GM23248 (cell line): ENCODE data around the gene DHRS3. TPM values are rescaled to one million over a fixed set of nuclear protein-coding genes. Genes with fewer than 3 reads are reported as not detected.
"Not testable (repeated sequence)": the region's sequence is repeated elsewhere in the genome, so short reads cannot be mapped to it uniquely, and the experiment has no call there.

Source experiments
- DNase-seq: peaks from one replicate; pipeline ENCODE4 v3.0.0-alpha.2; 2015
- H2AFZ ChIP-seq: fragments of 200-600 bp; sonication (generic); 2 replicates; pipeline ENCODE4 v1.6.1; 2016; ENCODE audit warnings: antibody characterized with exemption
- H3F3A ChIP-seq: fragments of 200-600 bp; sonication (generic); 2 replicates; pipeline ENCODE4 v1.6.1; 2016; ENCODE audit warnings: mild to moderate bottlenecking, antibody characterized with exemption, mixed run types; ENCODE audit not compliant: insufficient read depth
- H3K27ac ChIP-seq: fragments of 200-600 bp; sonication (generic); 2 replicates; pipeline ENCODE4 v1.5.1; 2016; ENCODE audit warnings: mild to moderate bottlenecking
- H3K27me3 ChIP-seq: fragments of 200-600 bp; sonication (generic); replicated peaks from 2 replicates; pipeline ENCODE4 v1.6.1; 2016; ENCODE audit warnings: mild to moderate bottlenecking; ENCODE audit not compliant: insufficient read depth
- H3K36me3 ChIP-seq: fragments of 200-600 bp; sonication (generic); 2 replicates; pipeline ENCODE4 v1.6.1; 2016; ENCODE audit warnings: low read depth, mild to moderate bottlenecking
- H3K4me1 ChIP-seq: fragments of 200-600 bp; sonication (generic); 2 replicates; pipeline ENCODE4 v1.6.1; 2016; ENCODE audit warnings: mild to moderate bottlenecking; ENCODE audit not compliant: insufficient read depth
- H3K4me2 ChIP-seq: fragments of 200-600 bp; sonication (generic); one replicate; pipeline ENCODE4 v1.6.1; 2016; ENCODE audit warnings: mild to moderate bottlenecking; ENCODE audit not compliant: unreplicated experiment
- H3K4me3 ChIP-seq: fragments of 200-600 bp; sonication (generic); 2 replicates; pipeline ENCODE4 v1.5.1; 2016; ENCODE audit warnings: mild to moderate bottlenecking
- H3K79me2 ChIP-seq: fragments of 200-600 bp; sonication (generic); 2 replicates; pipeline ENCODE4 v1.6.1; 2016; ENCODE audit warnings: mild to moderate bottlenecking; ENCODE audit not compliant: insufficient read depth
- H3K9ac ChIP-seq: fragments of 200-600 bp; sonication (generic); 2 replicates; pipeline ENCODE4 v1.6.1; 2016; ENCODE audit warnings: mild to moderate bottlenecking
- H3K9me2 ChIP-seq: fragments of 200-600 bp; sonication (generic); 2 replicates; pipeline ENCODE4 v1.6.1; 2016; ENCODE audit warnings: mixed run types, mild to moderate bottlenecking, moderate library complexity; ENCODE audit not compliant: insufficient read depth
- H3K9me3 ChIP-seq: fragments of 200-600 bp; sonication (generic); one replicate; pipeline ENCODE4 v1.6.1; 2017; ENCODE audit warnings: low read depth
- H4K20me1 ChIP-seq: fragments of 200-600 bp; sonication (generic); 2 replicates; pipeline ENCODE4 v1.6.0; 2016; ENCODE audit not compliant: insufficient read depth
- EZH2 ChIP-seq: fragments of 200-600 bp; sonication (generic); IDR thresholded peaks from 2 replicates; pipeline ENCODE4 v1.6.1; 2018; ENCODE audit warnings: antibody characterized with exemption, mild to moderate bottlenecking; ENCODE audit not compliant: insufficient read depth, poor library complexity, severe bottlenecking
- EZH2phosphoT487 ChIP-seq: fragments of 200-600 bp; sonication (generic); IDR thresholded peaks from 2 replicates; pipeline ENCODE4 v1.6.1; 2018; ENCODE audit warnings: antibody characterized with exemption, moderate library complexity, mild to moderate bottlenecking, low read depth; ENCODE audit not compliant: insufficient read depth
- WGBS, 2 experiments: methylation state at CpG; one replicate each; pipeline ENCODE4 v1.1.6; 2015 to 2017; ENCODE audit warnings: low lambda C conversion rate in 2 of 2, low coverage in 1 of 2; ENCODE audit errors: missing lambda C conversion rate in 2 of 2; 5-methylcytosine and 5-hydroxymethylcytosine counted together
- in situ Hi-C: fragments of 300-500 bp; cut with MboI; formaldehyde crosslinking; loops from 2 replicates; pipeline ENCODE4 v1.15.0; 2020
- polyA plus RNA-seq: library from polyadenylated mRNA; unstranded; fragments of >200 nt; fragmentation: Nextera tagmentation; extraction: Ambion mirVana; gene quantifications from 2 replicates; pipeline ENCODE4 v1.2.1, GENCODE V29; 2016
- total RNA-seq: library from RNA; depleted of rRNA; stranded (reverse); fragments of >200 nt; shearing (Covaris generic); gene quantifications from 2 replicates; pipeline ENCODE4 v1.2.3, GENCODE V29; 2014

Gene DHRS3
- total and polyA plus RNA-seq, 2 experiments from 2014 or later: 55.2 to 120 TPM

DNA sequence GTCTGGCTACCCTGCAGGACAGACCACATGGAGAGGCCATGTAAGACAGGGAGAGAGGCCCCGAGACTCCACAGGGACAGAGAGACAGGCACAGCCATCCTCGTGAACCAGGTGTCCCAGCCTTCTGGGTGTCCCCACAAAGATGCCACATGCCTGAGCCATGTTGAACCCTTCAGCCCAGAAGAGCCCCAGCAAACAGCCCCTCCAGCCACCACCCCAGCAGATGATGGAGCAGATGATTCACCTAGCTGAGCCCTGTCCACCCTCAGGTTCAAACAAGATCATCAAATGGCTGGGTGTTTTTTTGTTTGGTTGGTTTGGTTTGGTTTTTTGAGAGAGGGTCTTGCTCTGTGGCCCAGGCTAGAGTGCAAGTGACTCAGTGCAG lies 78.7 kb downstream of the DHRS3 start:
- no peak overlapping the region for H2AFZ ChIP-seq
- H3F3A ChIP-seq: peaks cover 9% of the 10 kb centered on the region
- in situ Hi-C loops: no loop called here
- H3K4me2 ChIP-seq: no peak overlapping the region
- H3K36me3 ChIP-seq: no peaks in the 10 kb centered on the region
- no peaks in the 10 kb centered on the region for H3K79me2 ChIP-seq
- no peaks in the 10 kb centered on the region for H4K20me1 ChIP-seq
- peak overlapping the region; percentile 66 for H3K9ac ChIP-seq
- H3K9me2 ChIP-seq: no peaks in the 10 kb centered on the region
- H3K4me1 ChIP-seq: peaks cover 5% of the 10 kb centered on the region; the same call in 1 of the 2 replicates
- DNase-seq: no peak
- no peaks in the 10 kb centered on the region for H3K27me3 ChIP-seq
- 91 to 96% methylated on average over 2 of the region's 2 CpGs for WGBS, 2 experiments
- H3K27ac ChIP-seq: peak overlapping the region; percentile 69
- H3K4me3 ChIP-seq: no peak overlapping the region
- no peaks in the 10 kb centered on the region for H3K9me3 ChIP-seq
- no peak for TF ChIP-seq EZH2phosphoT487

DNA sequence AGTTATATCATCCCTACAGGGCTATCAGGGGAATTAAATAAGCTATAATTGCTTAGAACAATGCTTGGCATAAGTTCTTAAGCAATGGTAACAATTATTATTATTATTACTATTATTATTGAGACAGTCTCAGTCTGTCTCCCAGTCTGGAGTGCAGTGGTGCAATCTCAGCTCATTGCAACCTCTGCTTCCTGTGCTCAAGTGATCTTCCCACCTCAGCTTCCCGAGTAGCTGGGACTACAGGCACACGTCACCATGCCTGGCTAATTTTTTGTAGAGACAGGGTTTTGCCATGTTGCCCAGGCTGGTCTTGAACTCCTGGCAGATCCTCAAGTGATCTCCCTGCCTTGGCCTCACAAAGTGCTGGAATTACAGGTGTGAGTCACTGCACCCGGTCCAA lies 79.5 kb downstream of the DHRS3 start:
- H3F3A ChIP-seq, H3K4me2 ChIP-seq, H4K20me1 ChIP-seq, H2AFZ ChIP-seq, H3K9me3 ChIP-seq, H3K4me3 ChIP-seq, H3K36me3 ChIP-seq, H3K79me2 ChIP-seq, H3K9ac ChIP-seq, H3K4me1 ChIP-seq, H3K9me2 ChIP-seq, DNase-seq, H3K27ac ChIP-seq, in situ Hi-C loops, H3K27me3 ChIP-seq: not testable (repeated sequence)
- 75 to 79% methylated on average over 3 of the region's 3 CpGs for WGBS, 2 experiments

DNA sequence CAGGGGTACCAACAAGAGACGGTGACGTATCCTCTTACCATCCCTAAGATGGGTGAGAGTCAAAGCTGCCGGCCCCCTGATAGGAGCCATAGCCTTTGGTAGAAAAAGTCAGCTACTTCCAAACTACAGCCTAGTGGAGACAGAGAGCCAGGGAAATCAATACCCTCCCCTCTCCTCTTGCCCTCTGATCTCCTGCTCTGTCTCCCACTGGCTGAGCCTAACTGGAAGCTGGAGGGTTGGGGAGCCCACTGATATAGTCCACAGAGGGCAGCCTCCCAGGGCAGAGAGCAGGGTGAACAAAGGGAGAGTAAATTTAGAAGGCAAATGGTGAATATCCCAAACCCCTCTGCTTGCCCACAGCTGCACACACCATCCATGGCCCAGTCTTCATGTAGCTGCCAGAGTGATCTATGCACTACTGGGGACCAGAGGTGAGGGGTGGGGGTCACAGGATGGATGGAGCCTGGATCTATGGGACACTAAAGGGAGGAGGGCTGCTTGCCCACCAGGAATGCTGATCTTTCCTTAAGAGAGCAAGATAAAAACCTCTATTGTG lies 80.0 kb downstream of the DHRS3 start:
- TF ChIP-seq EZH2 (no peak), EZH2phosphoT487 (no peak)
- in situ Hi-C loops: no loop called here
- H3F3A ChIP-seq: peaks cover 9% of the 10 kb centered on the region
- 78 to 79% methylated on average over 3 of the region's 3 CpGs for WGBS, 2 experiments
- H2AFZ ChIP-seq: no peak overlapping the region
- no peak overlapping the region for H3K9ac ChIP-seq
- no peaks in the 10 kb centered on the region for H3K9me2 ChIP-seq
- H3K4me3 ChIP-seq: no peak overlapping the region
- peaks cover 5% of the 10 kb centered on the region; the same call in 1 of the 2 replicates for H3K4me1 ChIP-seq
- DNase-seq: no peak
- no peaks in the 10 kb centered on the region for H3K79me2 ChIP-seq
- H3K27ac ChIP-seq: no peak overlapping the region
- no peaks in the 10 kb centered on the region for H3K36me3 ChIP-seq
- H4K20me1 ChIP-seq: no peaks in the 10 kb centered on the region
- no peaks in the 10 kb centered on the region for H3K27me3 ChIP-seq
- no peaks in the 10 kb centered on the region for H3K9me3 ChIP-seq
- no peak overlapping the region for H3K4me2 ChIP-seq

DNA sequence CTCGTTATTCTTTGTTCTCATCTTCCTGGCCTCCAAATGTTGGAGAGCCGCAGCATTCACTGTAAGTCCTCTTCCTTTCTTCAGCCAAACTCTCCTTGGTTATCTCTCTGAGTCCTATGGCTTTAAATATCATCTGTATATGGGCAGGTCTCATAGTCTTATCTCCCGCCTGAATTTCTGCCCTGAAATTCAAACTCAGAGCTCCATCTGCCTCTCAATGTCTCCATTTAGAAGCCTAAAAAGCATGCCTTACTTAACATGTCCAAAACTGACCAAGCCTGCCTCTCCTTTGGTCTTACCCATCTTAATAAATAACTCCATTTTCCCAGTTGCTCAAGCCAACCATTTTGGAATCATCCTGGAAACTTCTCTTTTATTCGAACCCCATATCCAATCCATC lies 80.7 kb downstream of the DHRS3 start:
- Histone ChIP-seq H3K4me2 (no peak overlapping the region), H3K4me3 (no peak overlapping the region), H3K27ac (no peak overlapping the region), H3K36me3 (no peaks in the 10 kb centered on the region), H3F3A (peaks cover 5% of the 10 kb centered on the region), H3K27me3 (no peaks in the 10 kb centered on the region), H3K9me2 (no peaks in the 10 kb centered on the region), H2AFZ (no peak overlapping the region), H3K4me1 (peaks cover 5% of the 10 kb centered on the region; the same call in 1 of the 2 replicates), H3K9ac (no peak overlapping the region), H3K9me3 (no peaks in the 10 kb centered on the region), H4K20me1 (no peaks in the 10 kb centered on the region), H3K79me2 (no peaks in the 10 kb centered on the region)
- in situ Hi-C loops: no loop called here
- TF ChIP-seq EZH2 (no peak), EZH2phosphoT487 (no peak)
- WGBS, 2 experiments: 97 to 98% methylated on average over 4 of the region's 4 CpGs
- DNase-seq: no peak
